ENCODE data around the gene MKNK1.

DNA sequence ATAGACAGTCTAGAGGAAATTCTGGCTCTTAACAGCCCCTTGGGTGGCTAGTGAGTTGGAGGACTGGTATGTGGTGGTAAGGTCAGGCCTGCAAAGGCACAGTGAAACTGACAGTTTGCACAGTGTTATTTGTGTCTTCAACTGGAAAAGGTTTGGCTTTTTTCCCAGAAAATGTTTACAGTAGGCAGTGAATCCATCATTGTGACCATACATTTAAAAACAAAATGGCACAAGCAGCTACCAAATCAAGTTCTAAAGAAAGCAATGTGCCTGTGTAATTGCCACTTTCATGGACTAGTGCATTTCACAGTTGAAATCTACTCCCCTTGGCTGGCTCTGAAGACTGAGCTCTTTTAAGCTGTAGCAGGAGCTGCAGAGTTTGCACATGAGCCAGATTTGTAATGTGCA, 39.3 kb upstream of the MKNK1 start:
- TF ChIP-seq, protein P1, sequence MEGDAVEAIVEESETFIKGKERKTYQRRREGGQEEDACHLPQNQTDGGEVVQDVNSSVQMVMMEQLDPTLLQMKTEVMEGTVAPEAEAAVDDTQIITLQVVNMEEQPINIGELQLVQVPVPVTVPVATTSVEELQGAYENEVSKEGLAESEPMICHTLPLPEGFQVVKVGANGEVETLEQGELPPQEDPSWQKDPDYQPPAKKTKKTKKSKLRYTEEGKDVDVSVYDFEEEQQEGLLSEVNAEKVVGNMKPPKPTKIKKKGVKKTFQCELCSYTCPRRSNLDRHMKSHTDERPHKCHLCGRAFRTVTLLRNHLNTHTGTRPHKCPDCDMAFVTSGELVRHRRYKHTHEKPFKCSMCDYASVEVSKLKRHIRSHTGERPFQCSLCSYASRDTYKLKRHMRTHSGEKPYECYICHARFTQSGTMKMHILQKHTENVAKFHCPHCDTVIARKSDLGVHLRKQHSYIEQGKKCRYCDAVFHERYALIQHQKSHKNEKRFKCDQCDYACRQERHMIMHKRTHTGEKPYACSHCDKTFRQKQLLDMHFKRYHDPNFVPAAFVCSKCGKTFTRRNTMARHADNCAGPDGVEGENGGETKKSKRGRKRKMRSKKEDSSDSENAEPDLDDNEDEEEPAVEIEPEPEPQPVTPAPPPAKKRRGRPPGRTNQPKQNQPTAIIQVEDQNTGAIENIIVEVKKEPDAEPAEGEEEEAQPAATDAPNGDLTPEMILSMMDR (optimal IDR thresholded peaks at IDR 0.05 in 1 of 3, IDR thresholded peaks at IDR 0.05 in 1 of 3, conservative IDR thresholded peaks at IDR 0.05 in 1 of 3; ENCODE audit: extremely low read depth in 1 of 3, insufficient read depth in 2 of 3, low read length in 3 of 3): no peak
- no peak for TF ChIP-seq EZH2 (IDR thresholded peaks at IDR 0.05; ENCODE audit: low read length)
